Measurements from ENCODE around the gene TMEM256. TPM values are rescaled to one million over a fixed set of nuclear protein-coding genes. Genes with fewer than 3 reads are reported as not detected.

The TMEM256 gene
- total and polyA plus RNA-seq, 2 of the 8 experiments (the other 6 are each of a cell fraction or from before 2014, with no cell fraction given) = 97.0 to 350 TPM

GRCh38 chr17:7413346-7413985 lies 9.6 kb upstream of the TMEM256 start:
- 0 out of 2 replicates have a peak, but pooled peaks cover 2% of the 10 kb centered on the region for H3K79me1 ChIP-seq (ENCODE audit: low read depth, low read length)
- H2BK20ac ChIP-seq (ENCODE audit: low read length) = no peak overlapping the region
- H3K27me3 ChIP-seq (replicated peaks in 1 of 4; ENCODE audit: control insufficient read depth in 3 of 4, extremely low read depth in 1 of 4, insufficient read depth in 3 of 4, low read length in 3 of 4) = no peaks in the 10 kb centered on the region
- peaks cover 2 to 44% (median 25%) of the 10 kb centered on the region in 4 experiments; a peak in 6 of 8 replicates for H3K36me3 ChIP-seq (ENCODE audit: control insufficient read depth in 2 of 4, insufficient read depth in 4 of 4, low read length in 3 of 4)
- no peak overlapping the region for H2AFZ ChIP-seq (ENCODE audit: low read length)
- DNase-seq (ENCODE audit: low read depth in 1 of 2, low spot score in 2 of 2) (no peak), FAIRE-seq (no peak)
- no peak overlapping the region for H2BK5ac ChIP-seq (ENCODE audit: low read depth, low read length)
- no peak overlapping the region for H2BK15ac ChIP-seq (ENCODE audit: low read length)
- no peaks in the 10 kb centered on the region for H3K79me2 ChIP-seq (ENCODE audit: control insufficient read depth in 1 of 2, insufficient read depth in 2 of 2, low read length in 2 of 2)
- WGBS, 2 experiments (ENCODE audit: extremely low coverage in 1 of 2, insufficient coverage in 1 of 2, insufficient read length in 1 of 2, insufficient replicate concordance in 2 of 2, low coverage in 1 of 2, low lambda C conversion rate in 2 of 2, missing lambda C conversion rate in 1 of 2) = 92% methylated on average over 6 of the region's 6 CpGs; no CpG with 5 or more reads in 1 of the 2 experiments
- H2BK120ac ChIP-seq (replicated peaks; ENCODE audit: low read depth, low read length) = no peak overlapping the region
- H3K4me3 ChIP-seq (ENCODE audit: extremely low read depth in 1 of 4, insufficient read depth in 2 of 4, low read depth in 3 of 4, low read length in 4 of 4) = no peak overlapping the region
- H3K4me2 ChIP-seq (ENCODE audit: insufficient read depth in 1 of 2, low read depth in 2 of 2, low read length in 2 of 2) = no peak overlapping the region
- no peak overlapping the region for H3K4ac ChIP-seq (replicated peaks; ENCODE audit: insufficient read length, low read depth, low read length)
- H3K18ac ChIP-seq (ENCODE audit: extremely low read depth, low read length) = no peak overlapping the region
- H3K9ac ChIP-seq (replicated peaks in 1 of 4; ENCODE audit: extremely low read depth in 1 of 4, low read depth in 3 of 4, low read length in 3 of 4) = no peak overlapping the region
- H4K91ac ChIP-seq (replicated peaks; ENCODE audit: insufficient read length, low read length) = no peak overlapping the region
- POLR2A ChIA-PET (ENCODE audit: partially characterized antibody) = interaction anchor here (0.6 to 2.3 kb wide), 7 partner anchors 9 to 83 kb away, joined by 3 to 11 read pairs (median 4); partner anchors contain the start of genes TMEM102 and TMEM256
- peaks cover 5% of the 10 kb centered on the region; the same call in 1 of the 2 replicates for H3K23me2 ChIP-seq (ENCODE audit: low read depth, low read length)
- H3K56ac ChIP-seq (replicated peaks; ENCODE audit: insufficient read length, low read depth, low read length) = no peak overlapping the region
- no peaks in the 10 kb centered on the region for H3K9me3 ChIP-seq (ENCODE audit: insufficient read depth in 2 of 2, low read depth in 1 of 2, low read length in 1 of 2)
- peaks cover 2 to 19% of the 10 kb centered on the region in 2 experiments for H4K20me1 ChIP-seq (replicated peaks in 1 of 2; ENCODE audit: control insufficient read depth in 1 of 2, insufficient read depth in 2 of 2, low read length in 2 of 2)
- no peak overlapping the region for H3K14ac ChIP-seq (ENCODE audit: insufficient read length)
- TF ChIP-seq CHD2 (IDR thresholded peaks at IDR 0.05; ENCODE audit: low read length) (no peak), ASH2L (IDR thresholded peaks at IDR 0.05; ENCODE audit: low read length) (no peak), SP2 (IDR thresholded peaks at IDR 0.05; ENCODE audit: low read length) (no peak), TBP (IDR thresholded peaks at IDR 0.05; ENCODE audit: low read depth, low read length) (no peak), SP4 (IDR thresholded peaks at IDR 0.05; ENCODE audit: low read length) (no peak), EZH2 (IDR thresholded peaks at IDR 0.05; ENCODE audit: low read depth, low read length, severe bottlenecking) (no peak)
- no peak overlapping the region for H4K5ac ChIP-seq (ENCODE audit: insufficient read length, low read depth, low read length)
- no peak overlapping the region for H2AK5ac ChIP-seq (ENCODE audit: low read depth, low read length)
- H3K27ac ChIP-seq (ENCODE audit: low read depth, low read length) = no peak overlapping the region
- CTCF ChIA-PET (ENCODE audit: partially characterized antibody) = interaction anchor here (0.6 to 2.4 kb wide), 5 partner anchors 9 to 60 kb away, joined by 3 to 6 read pairs (median 4); no protein-coding TSS in a partner anchor
- H4K8ac ChIP-seq (ENCODE audit: extremely low read depth, insufficient read depth, low read length) = no peak overlapping the region
- no peak overlapping the region for H3K23ac ChIP-seq (ENCODE audit: insufficient read length)
- no peak overlapping the region for H2BK12ac ChIP-seq (ENCODE audit: low read depth, low read length)
- H3K4me1 ChIP-seq (replicated peaks in 1 of 4; ENCODE audit: control insufficient read depth in 3 of 4, insufficient read depth in 4 of 4, low read length in 3 of 4) = peaks cover 0 to 10% (median 6%) of the 10 kb centered on the region in 4 experiments; a peak in 6 of 7 replicates

All from H1 (cell line).